GM19043 (cell line): ENCODE results near the gene NPRL2.
"Not testable (repeated sequence)": the region's sequence is repeated elsewhere in the genome, so short reads cannot be mapped to it uniquely, and the experiment has no call there.

ENCODE experiments used
- ATAC-seq: cut with Tn5 transposase; IDR thresholded peaks from one replicate; pipeline ENCODE4 v1.9.1; 2021; ENCODE audit warnings: low read depth; ENCODE audit not compliant: unreplicated experiment

Gene NPRL2

DNA sequence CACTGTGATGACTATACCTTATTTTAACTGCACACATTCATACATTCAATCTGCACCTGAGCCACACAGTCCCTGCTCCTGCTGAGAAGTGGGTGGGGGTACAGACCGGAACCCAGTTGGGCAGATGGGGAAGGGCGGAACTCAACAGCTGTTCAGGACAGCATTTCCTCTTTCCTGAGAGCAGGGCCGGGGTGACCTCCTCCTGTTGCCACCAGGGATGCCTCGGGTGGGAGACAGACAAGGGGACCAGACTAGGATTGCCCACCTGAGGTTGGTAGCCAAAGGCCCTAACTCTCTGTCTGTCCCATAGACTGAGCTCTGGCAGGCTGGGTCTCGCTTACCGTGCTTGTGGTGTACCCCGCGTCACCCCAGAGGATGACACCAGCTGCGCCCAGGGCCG is 32.0 kb downstream of the NPRL2 start:
- no peak for ATAC-seq

DNA sequence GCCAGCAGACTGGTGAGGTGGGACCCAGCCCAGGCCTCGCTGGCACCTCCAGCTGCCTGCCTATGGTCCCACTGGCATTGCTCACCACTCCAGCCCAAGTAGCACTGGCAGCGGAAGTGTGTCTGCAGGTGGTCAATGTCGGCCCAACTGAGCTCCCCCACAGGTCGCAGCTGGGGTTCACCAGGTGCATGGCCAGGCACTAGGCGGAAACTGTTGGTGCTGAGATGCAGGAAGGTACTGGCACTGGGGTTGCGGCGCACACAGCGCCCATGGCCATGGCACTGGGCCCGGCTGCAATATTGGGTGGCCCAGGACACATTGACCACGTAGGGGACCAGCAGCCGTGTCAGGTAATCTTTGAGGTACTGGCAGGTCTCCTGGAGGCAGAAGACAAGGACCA is 32.4 kb downstream of the NPRL2 start:
- no peak for ATAC-seq

DNA sequence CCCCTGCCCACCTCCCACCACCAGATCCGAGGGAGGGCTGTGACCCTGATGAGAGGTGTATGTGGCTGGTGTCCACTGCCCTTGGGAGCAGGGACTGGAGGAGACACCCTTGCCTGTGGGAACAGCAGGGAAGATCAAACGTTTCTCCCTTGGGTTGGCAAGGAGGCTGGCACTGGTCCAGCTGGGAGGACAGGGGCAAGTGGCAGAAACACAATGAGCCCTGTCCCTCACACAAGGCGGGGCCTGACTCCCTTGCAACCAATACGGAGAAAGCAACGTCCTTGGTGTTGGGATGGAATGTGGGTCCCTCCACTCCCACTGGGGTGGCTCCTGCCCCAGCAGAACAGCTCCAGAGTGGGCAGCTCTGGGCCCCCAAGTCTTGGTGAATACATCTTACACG is 33.3 kb downstream of the NPRL2 start:
- ATAC-seq, result no peak

DNA sequence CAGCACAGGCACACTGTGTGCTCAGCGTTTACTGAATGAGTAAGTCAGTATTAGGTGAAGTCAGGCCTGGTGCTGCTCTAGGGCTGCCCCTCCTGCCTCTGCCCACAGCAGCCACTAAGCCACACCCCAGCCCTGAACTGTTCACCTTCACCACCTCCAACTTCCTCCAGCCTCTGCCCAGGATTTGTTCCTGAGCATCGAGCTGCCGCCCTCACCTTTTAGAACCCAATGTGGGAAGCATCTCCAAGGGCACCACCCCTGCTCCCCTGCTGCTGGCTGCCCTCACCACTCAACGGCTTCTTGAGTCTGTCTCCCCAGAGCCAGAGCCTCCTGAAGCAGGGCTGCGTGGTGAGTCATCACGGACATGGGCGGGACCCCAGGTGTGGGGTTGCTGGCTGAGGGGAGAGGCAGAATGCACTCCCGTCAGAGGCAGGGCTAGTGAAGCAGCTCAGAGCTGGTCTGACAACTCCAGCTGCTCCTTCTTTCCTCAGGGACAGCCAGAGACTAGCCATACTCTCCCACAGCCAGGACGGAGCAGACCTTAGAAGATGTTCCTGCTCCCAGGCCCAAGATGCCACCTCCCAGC is 33.8 kb downstream of the NPRL2 start:
- no peak for ATAC-seq

DNA sequence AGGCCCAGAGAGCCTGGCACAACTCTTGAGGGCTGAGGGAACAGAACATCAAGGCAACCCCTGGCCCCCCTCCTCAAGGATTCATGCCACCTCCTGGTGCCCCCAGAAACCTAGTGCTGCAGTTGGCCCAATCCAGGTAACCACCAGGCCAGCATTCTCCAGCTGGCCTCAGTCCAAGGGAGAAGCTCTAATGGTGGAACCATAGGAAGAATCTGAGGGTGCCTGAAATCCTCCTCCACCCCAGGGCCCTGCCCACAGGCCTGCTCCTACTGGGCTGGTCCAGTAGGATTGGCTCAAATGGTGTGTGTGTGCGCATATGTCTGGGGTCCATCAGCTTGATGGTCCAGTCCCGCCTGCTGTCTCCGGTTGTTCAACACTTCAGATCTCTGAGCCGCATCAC is 35.8 kb downstream of the NPRL2 start:
- no peak for ATAC-seq

DNA sequence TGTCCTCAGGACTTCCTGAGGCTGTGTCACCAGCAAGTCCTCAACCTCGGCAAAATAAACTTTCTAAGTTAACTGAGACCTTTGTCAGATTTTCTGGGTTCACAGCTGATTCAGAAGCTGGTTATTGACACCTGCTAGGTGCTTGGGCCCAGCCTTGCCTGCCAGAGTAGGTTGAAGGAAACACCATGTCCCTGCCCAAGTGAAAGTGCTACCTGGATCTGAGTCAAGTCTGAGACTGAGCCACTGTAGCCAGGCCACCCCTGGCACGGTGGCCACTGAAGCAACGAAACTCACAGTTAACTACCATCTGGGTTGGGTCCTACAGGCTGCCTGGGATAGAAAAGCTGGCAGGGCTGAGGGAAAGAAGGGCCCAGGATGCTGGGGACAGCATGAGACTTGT is 36.2 kb downstream of the NPRL2 start:
- ATAC-seq, result no peak

DNA sequence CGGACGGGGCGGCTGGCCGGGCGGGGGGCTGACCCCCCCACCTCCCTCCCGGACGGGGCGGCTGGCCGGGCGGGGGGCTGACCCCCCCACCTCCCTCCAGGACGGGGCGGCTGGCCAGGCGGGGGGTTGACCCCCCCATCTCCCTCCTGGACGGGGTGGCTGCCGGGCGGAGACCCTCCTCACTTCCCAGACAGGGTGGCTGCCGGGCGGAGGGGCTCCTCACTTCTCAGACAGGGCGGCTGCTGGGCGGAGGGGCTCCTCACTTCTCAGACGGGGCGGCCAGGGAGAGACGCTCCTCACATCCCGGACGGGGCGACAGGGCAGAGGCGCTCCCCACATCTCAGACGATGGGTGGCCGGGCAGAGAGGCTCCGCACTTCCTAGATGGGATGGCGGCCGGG is 38.5 kb downstream of the NPRL2 start:
- ATAC-seq, result not testable (repeated sequence)

DNA sequence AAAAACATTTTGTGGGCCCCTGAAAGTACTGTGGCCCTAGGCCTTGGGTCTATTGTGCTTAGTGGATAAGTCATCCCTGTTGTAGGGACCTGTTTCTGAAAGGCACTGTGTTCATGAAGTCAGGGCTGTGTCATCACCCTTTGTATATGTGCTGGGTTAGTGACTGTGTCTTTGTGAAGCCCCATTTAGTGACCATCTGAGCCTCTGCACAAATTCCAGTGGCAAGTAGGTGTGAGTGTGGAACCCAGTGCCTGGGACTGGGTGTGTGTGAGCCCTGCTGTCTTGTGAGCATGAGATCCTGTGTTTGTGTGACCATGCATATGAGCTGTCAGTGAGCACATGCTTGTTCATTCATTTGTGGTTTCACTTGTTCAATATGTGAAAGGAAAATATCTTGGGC is 46.0 kb downstream of the NPRL2 start:
- ATAC-seq, result no peak

DNA sequence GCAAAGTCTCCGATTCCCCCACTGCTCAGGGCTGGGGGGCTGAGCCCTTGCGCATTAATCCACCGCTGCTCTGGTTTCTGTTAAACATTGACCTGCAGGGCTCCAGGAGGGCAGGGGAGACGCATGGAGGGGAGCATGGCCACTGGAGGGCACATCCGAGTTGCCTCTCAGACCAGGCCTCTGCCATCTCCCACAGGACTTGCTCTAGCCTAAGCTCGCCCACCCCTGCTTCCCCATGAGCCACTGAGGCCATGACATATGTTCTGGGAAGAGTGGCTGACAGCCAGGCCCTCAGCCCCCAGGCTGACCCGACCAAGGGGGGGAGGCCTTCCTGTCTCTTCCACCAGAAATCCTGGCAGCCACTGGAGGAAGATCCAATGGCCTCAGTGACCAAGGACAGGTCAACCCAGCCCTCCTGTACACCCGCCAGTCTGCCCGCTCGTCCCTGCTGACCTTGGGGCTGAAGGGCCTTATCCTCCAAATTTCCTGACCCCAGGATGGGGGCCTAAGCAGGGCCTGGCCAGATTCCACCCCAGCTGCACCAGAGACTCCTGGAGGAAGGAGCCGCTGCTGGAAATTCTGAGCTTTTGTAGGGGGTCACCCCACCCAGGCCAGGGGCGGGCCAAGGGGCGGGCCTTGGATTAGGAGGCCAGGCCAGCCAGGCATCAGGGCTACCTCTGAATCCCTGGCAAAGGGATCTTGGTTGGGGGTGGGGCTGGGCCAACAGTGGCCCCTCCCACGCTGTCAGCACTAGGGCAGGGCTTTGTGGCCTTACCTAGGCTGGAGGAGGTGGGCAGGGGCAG is 47.4 kb downstream of the NPRL2 start, which contains the start of gene HYAL1:
Gene HYAL1, minus strand, starts transcription at position 562 of the 803 bp plus-strand sequence. CDS start 618 bp downstream, outside the sequence.
- ATAC-seq, result no peak

DNA sequence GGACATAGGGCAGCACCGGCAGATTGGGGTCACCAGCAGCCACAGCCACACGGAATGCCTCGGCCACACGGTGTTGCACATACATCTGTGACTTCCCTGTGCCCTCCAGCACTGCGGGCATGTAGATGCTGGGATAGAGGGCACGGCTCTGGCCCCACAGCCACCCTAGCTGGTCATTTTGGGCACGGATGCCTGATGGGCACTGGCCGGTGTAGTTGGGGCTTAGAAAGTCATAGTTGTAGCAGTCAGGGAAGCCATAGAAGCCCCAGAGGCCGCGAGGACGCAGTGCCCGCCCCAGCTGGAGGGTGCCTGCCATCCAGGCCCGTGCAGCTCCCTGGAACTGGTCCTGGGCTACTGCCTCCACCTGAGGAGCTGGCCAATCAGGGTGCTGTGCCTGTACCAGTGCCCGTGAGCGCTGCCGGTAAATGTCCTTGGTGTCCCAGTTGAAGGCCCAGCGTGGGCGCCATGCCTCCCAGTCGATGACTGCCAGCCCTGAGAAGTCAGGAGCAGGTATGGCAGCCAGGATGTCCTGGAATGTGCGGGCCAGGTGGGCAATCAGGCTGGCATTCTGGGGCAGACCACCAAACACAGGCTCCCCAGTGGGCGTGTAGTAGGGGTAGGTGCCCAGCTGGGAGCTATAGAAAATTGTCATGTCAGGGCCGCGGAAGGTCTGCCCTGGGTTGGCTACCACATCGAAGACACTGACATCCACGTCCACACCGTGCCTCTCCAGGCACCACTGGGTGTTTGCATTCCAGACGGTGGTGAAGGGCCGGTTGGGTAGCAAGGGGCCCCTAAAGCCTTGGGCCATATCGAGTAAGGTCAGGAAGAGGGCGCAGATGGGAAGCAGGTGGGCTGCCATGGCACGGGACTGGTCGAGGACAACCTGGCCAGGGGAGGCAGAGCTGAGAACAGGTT is 48.2 kb downstream of the NPRL2 start:
- ATAC-seq, result no peak

DNA sequence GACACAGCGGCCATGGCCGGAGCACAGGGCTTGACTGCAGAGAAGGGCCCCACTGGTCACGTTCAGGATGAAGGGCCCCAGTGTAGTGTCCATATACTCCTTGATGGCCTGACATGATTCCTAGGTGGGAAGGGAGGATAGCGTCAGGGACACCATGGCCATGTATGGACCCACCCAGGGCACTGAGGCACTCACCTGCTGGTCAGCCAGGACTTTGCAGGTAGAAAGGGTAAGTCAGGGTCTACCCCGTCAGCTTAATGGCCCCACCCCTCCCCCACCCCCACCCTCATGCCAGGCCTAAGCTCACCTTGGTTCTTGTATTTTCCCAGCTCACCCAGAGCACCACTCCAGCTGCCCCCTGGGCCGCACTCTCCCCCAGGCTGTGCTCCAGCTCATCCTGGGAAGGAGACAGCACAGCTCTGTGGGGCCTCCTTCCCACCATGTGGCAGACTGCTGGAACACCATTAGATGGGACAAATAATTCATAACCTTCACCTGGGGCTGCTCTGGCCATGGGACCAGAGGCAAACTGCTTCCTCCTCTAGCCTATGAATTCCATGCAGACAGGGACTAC is 49.8 kb downstream of the NPRL2 start:
- no peak for ATAC-seq

DNA sequence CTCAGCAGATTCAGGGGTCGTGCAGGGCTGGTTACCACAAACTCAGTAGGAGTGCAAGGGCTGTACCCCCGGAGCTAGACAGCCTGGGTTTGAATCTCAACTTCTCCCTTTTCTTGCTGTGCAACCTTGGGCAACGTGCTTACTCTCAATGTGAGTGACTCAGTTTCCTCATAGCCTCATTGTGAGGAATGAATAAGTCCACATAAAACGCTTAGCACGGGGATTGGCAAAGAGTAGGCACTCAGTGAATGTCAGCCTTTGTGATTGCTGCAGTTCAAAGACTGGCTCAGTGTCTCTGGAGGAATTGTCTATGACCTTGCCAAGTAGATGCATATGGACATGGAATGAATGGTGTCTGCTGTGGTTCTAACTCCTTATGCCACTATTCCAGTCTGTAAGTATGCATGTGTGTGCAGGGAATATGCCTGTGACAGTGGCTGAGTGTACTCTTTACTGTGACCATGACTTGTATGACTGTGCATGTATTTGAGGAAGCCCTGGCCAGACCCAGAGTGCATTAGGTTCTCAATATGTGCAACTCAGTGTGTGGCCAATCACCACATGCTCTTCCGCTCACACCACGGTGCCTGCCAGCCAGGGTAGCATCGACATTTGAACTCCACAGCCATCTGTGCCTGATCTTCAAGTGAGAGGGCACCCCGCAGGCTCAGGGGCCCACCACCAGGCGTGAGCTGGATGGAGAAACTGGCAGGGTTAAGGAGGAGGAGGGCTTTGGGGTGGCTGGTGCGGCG is 50.5 kb downstream of the NPRL2 start:
- ATAC-seq, result no peak

DNA sequence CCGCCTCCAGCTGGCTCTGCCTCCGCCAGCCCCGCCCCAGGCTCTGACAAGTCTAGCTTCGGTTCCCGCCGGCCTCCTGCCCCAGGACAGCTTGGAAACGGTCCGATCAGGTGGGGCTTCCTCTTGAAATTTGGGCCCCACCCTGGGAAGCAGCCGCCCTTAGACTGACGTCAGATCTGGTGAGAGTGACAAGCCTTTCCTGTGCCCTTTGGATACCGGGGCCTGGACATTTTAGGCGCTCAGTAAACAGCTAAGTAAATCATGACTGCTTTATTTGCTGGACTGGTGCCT is 51.0 kb downstream of the NPRL2 start:
- ATAC-seq, result no peak

DNA sequence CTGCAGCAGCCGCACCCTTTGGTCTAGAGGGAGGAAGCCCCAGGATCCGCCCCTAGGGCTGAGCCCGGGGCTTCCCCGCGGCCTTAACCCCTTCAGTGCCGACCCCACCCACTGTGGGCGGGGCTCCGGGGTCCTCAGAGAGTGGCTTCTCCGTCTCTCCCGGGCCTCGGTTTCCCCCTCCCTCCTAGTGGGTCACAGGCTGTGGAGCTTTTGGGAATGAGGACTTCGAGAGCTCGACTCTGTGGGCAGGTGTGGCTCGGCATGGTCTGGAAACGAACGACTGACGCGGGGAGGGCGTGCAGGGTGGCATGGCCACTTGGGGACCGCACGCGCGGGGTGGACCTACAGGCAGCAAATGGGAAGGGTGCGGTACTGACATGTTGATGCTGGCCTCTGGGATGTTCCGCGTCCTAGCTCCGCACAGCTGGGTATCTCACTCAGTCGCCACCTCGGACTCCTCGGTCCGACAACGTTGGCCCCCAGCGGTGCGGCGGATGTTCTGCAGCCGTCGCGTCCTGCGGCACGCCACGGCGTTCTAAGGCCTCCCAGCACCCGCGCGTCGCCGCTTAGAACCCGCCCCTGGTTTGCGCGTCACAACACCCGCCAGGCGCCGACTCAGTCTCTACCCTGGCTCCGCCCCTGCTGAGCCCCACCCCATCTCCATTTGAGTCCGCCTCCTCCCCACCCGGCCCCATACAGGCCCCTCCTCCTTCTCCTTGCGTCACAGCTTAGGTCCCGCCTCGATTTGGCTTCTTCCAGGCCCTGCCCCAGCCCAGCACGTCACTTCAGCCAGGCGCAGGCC is 51.5 kb downstream of the NPRL2 start, which contains the start of the genes HYAL3 and NAA80:
Gene HYAL3, minus strand, starts transcription at position 570 of the 802 bp plus-strand sequence. CDS start 3,803 bp downstream, outside the sequence.
Gene NAA80, minus strand, starts transcription at position 570 of the 802 bp plus-strand sequence. CDS start 1,942 bp downstream, outside the sequence.
- peak; percentile 84 for ATAC-seq

DNA sequence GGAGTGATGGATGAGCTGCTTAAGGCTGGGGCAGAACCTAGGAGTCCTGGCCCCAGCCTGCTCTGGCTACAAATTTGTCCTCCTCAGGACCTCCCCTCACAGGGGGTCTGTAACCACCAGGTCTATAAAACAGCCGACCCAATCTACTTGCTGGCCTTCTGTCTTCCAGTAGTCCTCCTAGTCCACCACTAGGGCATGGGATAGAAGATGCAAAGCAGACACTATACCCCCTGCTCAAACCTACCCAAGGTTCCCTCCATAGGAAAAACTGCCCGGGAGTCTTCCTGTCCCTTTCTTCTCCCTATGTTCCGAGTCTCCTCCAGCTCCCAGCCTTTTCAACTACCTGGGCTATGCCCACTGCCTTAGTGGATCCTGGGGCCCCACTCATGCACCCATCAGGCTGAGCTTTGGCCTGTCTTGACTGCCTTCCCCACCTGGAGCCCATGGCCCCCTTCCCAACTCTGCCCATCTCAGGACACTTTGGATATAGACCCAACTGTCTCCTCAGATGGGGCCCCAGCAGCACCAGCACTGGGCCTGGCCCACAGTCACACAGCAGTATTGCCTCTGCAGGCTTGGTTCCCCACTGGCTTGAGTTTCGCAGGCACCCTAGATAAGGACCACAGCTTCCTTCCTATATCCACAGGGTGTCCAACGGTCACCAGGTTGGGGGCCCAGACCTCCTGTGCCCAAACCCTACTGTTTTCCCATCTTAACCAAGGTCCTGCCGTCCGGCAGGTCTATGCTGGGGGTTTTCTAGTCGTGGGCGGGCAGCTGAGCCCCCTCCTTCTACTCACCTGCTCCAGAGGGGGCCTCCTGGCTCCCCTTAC is 52.5 kb downstream of the NPRL2 start:
- ATAC-seq, result no peak

DNA sequence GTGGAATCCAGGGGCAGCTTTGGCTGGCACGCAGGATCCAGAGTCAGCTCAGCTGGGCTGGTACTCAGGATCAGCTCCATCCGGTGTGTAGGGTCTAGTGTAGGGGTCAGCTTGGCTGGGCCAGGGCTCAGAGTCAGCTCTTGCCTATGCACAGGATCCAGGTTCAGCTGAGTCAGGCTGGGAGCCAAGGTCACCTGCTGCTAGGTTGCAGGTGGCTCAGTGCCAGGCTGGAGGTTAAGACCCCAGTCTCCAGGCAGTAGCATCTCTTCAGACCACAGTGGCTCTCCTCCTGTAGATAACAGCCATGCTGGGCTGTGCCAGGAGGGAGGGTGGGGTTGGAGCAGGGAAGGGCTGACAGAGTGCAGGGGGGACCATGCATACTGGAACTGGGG is 53.2 kb downstream of the NPRL2 start:
- ATAC-seq, result no peak
